Measurements from ENCODE around the gene ARL3. TPM values are rescaled to one million over a fixed set of nuclear protein-coding genes. Genes with fewer than 3 reads are reported as not detected.

ARL3 gene
- total RNA-seq, 1 experiment from 2014 or later, result 16.5 TPM

DNA sequence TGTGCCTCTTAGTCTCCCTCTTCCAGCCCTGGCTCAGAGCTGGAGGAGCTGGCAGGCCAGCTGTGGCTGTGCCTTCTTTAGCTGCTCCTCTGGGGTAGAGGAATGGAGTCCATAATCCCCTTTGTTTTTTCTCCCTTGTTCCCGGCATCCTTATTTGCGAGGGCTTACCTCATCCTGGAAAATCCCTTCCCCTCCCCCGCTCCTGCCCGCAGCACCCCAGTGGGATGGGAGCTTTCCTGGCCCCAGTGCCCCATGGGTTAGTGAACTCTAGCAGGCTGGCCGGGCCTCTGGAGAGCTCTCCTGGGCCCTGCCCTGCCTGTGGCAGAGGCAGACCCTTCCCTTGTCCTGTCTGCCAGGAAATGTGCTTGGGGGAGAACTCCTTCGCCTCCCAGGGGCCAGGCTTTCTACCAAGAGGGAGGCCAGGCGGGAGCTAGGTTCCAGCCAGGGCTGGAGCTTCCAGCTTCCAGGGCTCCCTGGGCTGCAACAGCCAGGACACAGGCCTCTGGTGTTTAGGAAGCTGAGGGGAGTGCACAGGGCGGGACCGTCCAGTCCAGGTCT, 86.4 kb downstream of the ARL3 start:
- Histone ChIP-seq H3K23ac (ENCODE audit: insufficient read length, low read depth, low read length) (no peak overlapping the region), H2BK120ac (ENCODE audit: low read depth, low read length, poor library complexity, severe bottlenecking) (peak overlapping the region; percentile 84), H3K14ac (ENCODE audit: insufficient read depth, low read length) (peak overlapping the region; percentile 97), H3K9ac (ENCODE audit: extremely low read depth, insufficient read length, low read length) (no peak overlapping the region), H4K8ac (replicated peaks; ENCODE audit: insufficient read length, low read depth, low read length) (no peak overlapping the region), H3K4ac (ENCODE audit: low read depth, low read length) (peak overlapping the region; percentile 82), H3K79me2 (ENCODE audit: insufficient read depth, low read length) (no peaks in the 10 kb centered on the region), H2BK20ac (ENCODE audit: low read depth, low read length, poor library complexity, severe bottlenecking) (no peak overlapping the region), H3K9me3 (ENCODE audit: control insufficient read depth, low read depth, low read length) (no peaks in the 10 kb centered on the region), H4K91ac (ENCODE audit: insufficient read length, low read depth, low read length) (peak overlapping the region; percentile 17), H2AK5ac (ENCODE audit: insufficient read length, low read length) (peak overlapping the region; percentile 39), H3K79me1 (ENCODE audit: insufficient read depth, low read depth, low read length, poor library complexity, severe bottlenecking) (no peaks in the 10 kb centered on the region), H2BK15ac (ENCODE audit: low read depth, low read length) (no peak overlapping the region), H2BK12ac (ENCODE audit: insufficient read length, low read depth, low read length) (peak overlapping the region; percentile 55), H3K4me2 (ENCODE audit: insufficient read depth, insufficient read length, low read length) (no peak overlapping the region), H3K18ac (ENCODE audit: insufficient read length, low read depth, low read length) (peak overlapping the region; percentile 97), H3T11ph (ENCODE audit: low read length) (peak overlapping the region; percentile 83), H3K4me1 (ENCODE audit: insufficient read depth, low read length) (peaks cover 12% of the 10 kb centered on the region; the same call in 1 of the 2 replicates), H3K27me3 (ENCODE audit: insufficient read depth, low read length) (no peaks in the 10 kb centered on the region), H2AFZ (ENCODE audit: low read length) (no peak overlapping the region), H3K27ac (ENCODE audit: insufficient read length, low read depth, low read length) (peak overlapping the region; percentile 13), H3K56ac (ENCODE audit: insufficient read length, low read depth, low read length) (no peak overlapping the region), H4K5ac (ENCODE audit: insufficient read length, low read depth, low read length) (no peak overlapping the region), H3K23me2 (ENCODE audit: insufficient read length, low read depth, low read length, poor library complexity, severe bottlenecking) (no peaks in the 10 kb centered on the region), H4K20me1 (ENCODE audit: control insufficient read depth, insufficient read depth, insufficient read length) (peaks cover 2% of the 10 kb centered on the region), H2BK5ac (ENCODE audit: insufficient read length, low read length) (no peak overlapping the region)
- peak; percentile 71 for DNase-seq
- WGBS (ENCODE audit: extremely low coverage, insufficient read length, low lambda C conversion rate), result no CpG with 5 or more reads among the region's 9 CpGs
- TF ChIP-seq, protein P1, sequence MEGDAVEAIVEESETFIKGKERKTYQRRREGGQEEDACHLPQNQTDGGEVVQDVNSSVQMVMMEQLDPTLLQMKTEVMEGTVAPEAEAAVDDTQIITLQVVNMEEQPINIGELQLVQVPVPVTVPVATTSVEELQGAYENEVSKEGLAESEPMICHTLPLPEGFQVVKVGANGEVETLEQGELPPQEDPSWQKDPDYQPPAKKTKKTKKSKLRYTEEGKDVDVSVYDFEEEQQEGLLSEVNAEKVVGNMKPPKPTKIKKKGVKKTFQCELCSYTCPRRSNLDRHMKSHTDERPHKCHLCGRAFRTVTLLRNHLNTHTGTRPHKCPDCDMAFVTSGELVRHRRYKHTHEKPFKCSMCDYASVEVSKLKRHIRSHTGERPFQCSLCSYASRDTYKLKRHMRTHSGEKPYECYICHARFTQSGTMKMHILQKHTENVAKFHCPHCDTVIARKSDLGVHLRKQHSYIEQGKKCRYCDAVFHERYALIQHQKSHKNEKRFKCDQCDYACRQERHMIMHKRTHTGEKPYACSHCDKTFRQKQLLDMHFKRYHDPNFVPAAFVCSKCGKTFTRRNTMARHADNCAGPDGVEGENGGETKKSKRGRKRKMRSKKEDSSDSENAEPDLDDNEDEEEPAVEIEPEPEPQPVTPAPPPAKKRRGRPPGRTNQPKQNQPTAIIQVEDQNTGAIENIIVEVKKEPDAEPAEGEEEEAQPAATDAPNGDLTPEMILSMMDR (conservative IDR thresholded peaks at IDR 0.05), result no peak
- Mint-ChIP-seq H3K4me1 (peaks cover 71 to 77% of the 10 kb centered on the region in 2 experiments), H3K9me3 (no peaks in the 10 kb centered on the region), H3K36me3 (ENCODE audit: insufficient read depth in 1 of 3, low read depth in 3 of 3) (peaks cover 0 to 4% (median 0%) of the 10 kb centered on the region in 3 experiments; a peak in 4 of 7 replicates), H3K27me3 (ENCODE audit: low read depth) (no peaks in the 10 kb centered on the region; the same call in 1 of the 2 replicates), H3K4me3 (peak overlapping the region in 1 of 2 experiments; percentile 64; a peak in 3 of 5 replicates), H3K27ac (peak overlapping the region; percentile 100)
